GM23338 (cell line): Measurements from ENCODE around the gene GFI1B. TPM values are rescaled to one million over a fixed set of nuclear protein-coding genes. Genes with fewer than 3 reads are reported as not detected.

Source experiments
- ATAC-seq: fragments of 200-7000 bp; cut with Tn5 transposase; 3 replicates; pipeline ENCODE4 v1.9.1; 2020
- DNase-seq: peaks from one replicate; pipeline ENCODE4 v3.0.0-alpha.2; 2015; ENCODE audit warnings: low spot score
- H2AFZ ChIP-seq: fragments of 200-600 bp; sonication (generic); 2 replicates; pipeline ENCODE4 v1.8.0; 2016; ENCODE audit warnings: antibody characterized with exemption, mild to moderate bottlenecking, moderate library complexity
- H3F3A ChIP-seq: fragments of 200-600 bp; sonication (generic); replicated peaks from 2 replicates; pipeline ENCODE4 v1.8.0; 2017; ENCODE audit warnings: antibody characterized with exemption, mixed run types, low read depth
- H3K27ac ChIP-seq: fragments of 200-600 bp; sonication (generic); 2 replicates; pipeline ENCODE4 v1.6.1; 2016; ENCODE audit warnings: low read depth
- H3K27me3 ChIP-seq: fragments of 200-600 bp; sonication (generic); 2 replicates; pipeline ENCODE4 v1.8.0; 2016; ENCODE audit warnings: mild to moderate bottlenecking, mixed run types, moderate library complexity; ENCODE audit not compliant: insufficient read depth
- H3K36me3 ChIP-seq: fragments of 200-600 bp; sonication (generic); 2 replicates; pipeline ENCODE4 v1.8.0; 2016; ENCODE audit warnings: mild to moderate bottlenecking; ENCODE audit not compliant: insufficient read depth
- H3K4me1 ChIP-seq: fragments of 200-600 bp; sonication (generic); 2 replicates; pipeline ENCODE4 v1.8.0; 2016; ENCODE audit warnings: mild to moderate bottlenecking, moderate library complexity; ENCODE audit not compliant: insufficient read depth
- H3K4me2 ChIP-seq: fragments of 200-600 bp; sonication (generic); 2 replicates; pipeline ENCODE4 v1.7.1; 2017; ENCODE audit warnings: mixed run types
- H3K4me3 ChIP-seq: fragments of 200-600 bp; sonication (generic); 2 replicates; pipeline ENCODE4 v1.6.1; 2016; ENCODE audit warnings: mixed run types
- H3K79me2 ChIP-seq: fragments of 200-600 bp; sonication (generic); replicated peaks from 2 replicates; pipeline ENCODE4 v1.8.0; 2017; ENCODE audit warnings: mild to moderate bottlenecking; ENCODE audit not compliant: insufficient read depth
- H3K9me2 ChIP-seq: fragments of 200-600 bp; sonication (generic); 2 replicates; pipeline ENCODE4 v1.8.0; 2017; ENCODE audit not compliant: insufficient read depth
- H4K20me1 ChIP-seq: fragments of 200-600 bp; sonication (generic); replicated peaks from 2 replicates; pipeline ENCODE4 v1.8.0; 2017; ENCODE audit warnings: mild to moderate bottlenecking; ENCODE audit not compliant: insufficient read depth
- H3K27ac Mint-ChIP-seq: 2 replicates; pipeline ENCODE4 v1.8.0; 2020; ENCODE audit warnings: inconsistent platforms, mild to moderate bottlenecking, moderate library complexity, mixed read lengths
- H3K27me3 Mint-ChIP-seq: 3 replicates; pipeline ENCODE4 v1.8.0; 2022; ENCODE audit warnings: low read depth, mild to moderate bottlenecking, moderate library complexity, mixed read lengths, inconsistent platforms; ENCODE audit not compliant: insufficient read depth, poor library complexity
- H3K36me3 Mint-ChIP-seq: 3 replicates; pipeline ENCODE4 v1.8.0; 2021; ENCODE audit warnings: low read depth, mild to moderate bottlenecking, inconsistent platforms, moderate library complexity, mixed read lengths
- H3K4me1 Mint-ChIP-seq: 3 replicates; pipeline ENCODE4 v1.8.0; 2020; ENCODE audit warnings: mild to moderate bottlenecking, inconsistent platforms, mixed read lengths
- H3K4me3 Mint-ChIP-seq: 3 replicates; pipeline ENCODE4 v1.8.0; 2021; ENCODE audit warnings: moderate library complexity, mild to moderate bottlenecking, inconsistent platforms, mixed read lengths
- H3K9me3 Mint-ChIP-seq: 3 replicates; pipeline ENCODE4 v1.8.0; 2020; ENCODE audit warnings: moderate library complexity, mild to moderate bottlenecking, inconsistent platforms, mixed read lengths
- CREB1 ChIP-seq: fragments of 250-450 bp; sonication (Bioruptor Pico); IDR thresholded peaks from 2 replicates; pipeline ENCODE4 v1.5.0; 2020; ENCODE audit warnings: low read depth, mild to moderate bottlenecking, moderate library complexity
- CTCF ChIP-seq, 2 experiments: fragments of 200-600 bp in 1 of 2; sonication (generic) in 1 of 2; conservative IDR thresholded peaks; 2 replicates each; pipeline versions ENCODE4 v1.5.1 to v1.6.1; 2016 to 2017; ENCODE audit warnings: antibody characterized with exemption in 2 of 2, low read depth in 2 of 2, mild to moderate bottlenecking in 2 of 2, moderate library complexity in 1 of 2
- ETS1 ChIP-seq: IDR thresholded peaks from 2 replicates; pipeline ENCODE4 v1.6.1; 2016; ENCODE audit warnings: antibody characterized with exemption
- EZH2 ChIP-seq: fragments of 200-600 bp; sonication (generic); IDR thresholded peaks from one replicate; pipeline ENCODE4 v1.8.0; 2017; ENCODE audit warnings: antibody characterized with exemption, mild to moderate bottlenecking, low read depth; ENCODE audit not compliant: unreplicated experiment
- EZH2phosphoT487 ChIP-seq: fragments of 200-600 bp; sonication (generic); IDR thresholded peaks from one replicate; pipeline ENCODE4 v1.8.1; 2018; ENCODE audit warnings: antibody characterized with exemption; ENCODE audit not compliant: unreplicated experiment
- JUNB ChIP-seq: IDR thresholded peaks from one replicate; pipeline ENCODE4 v1.6.1; 2016; ENCODE audit warnings: antibody characterized with exemption; ENCODE audit not compliant: unreplicated experiment
- NANOG ChIP-seq: IDR thresholded peaks from 2 replicates; pipeline ENCODE4 v1.6.1; 2016; ENCODE audit warnings: antibody characterized with exemption, borderline replicate concordance
- POLR2AphosphoS5 ChIP-seq: IDR thresholded peaks from 2 replicates; pipeline ENCODE4 v1.6.1; 2016; ENCODE audit warnings: antibody characterized with exemption, low read depth
- REST ChIP-seq: IDR thresholded peaks from one replicate; pipeline ENCODE4 v1.6.1; 2018; ENCODE audit warnings: antibody characterized with exemption; ENCODE audit not compliant: unreplicated experiment
- STAT1 ChIP-seq: IDR thresholded peaks from one replicate; pipeline ENCODE4 v1.6.1; 2016; ENCODE audit warnings: antibody characterized with exemption; ENCODE audit not compliant: unreplicated experiment
- ZNF114 ChIP-seq: fragments of 250-450 bp; sonication (Bioruptor Pico); IDR thresholded peaks from 2 replicates; pipeline ENCODE4 v1.5.0; 2020; ENCODE audit warnings: mild to moderate bottlenecking, moderate library complexity
- ZNF331 ChIP-seq: fragments of 250-450 bp; sonication (Bioruptor Pico); IDR thresholded peaks from 2 replicates; pipeline ENCODE4 v1.5.0; 2020; ENCODE audit warnings: low read depth, mild to moderate bottlenecking, moderate library complexity
- ZNF462 ChIP-seq: fragments of 250-450 bp; sonication (Bioruptor Pico); IDR thresholded peaks from 2 replicates; pipeline ENCODE4 v1.5.0; 2020; ENCODE audit warnings: mild to moderate bottlenecking, moderate library complexity
- polyA plus RNA-seq: library from polyadenylated mRNA; unstranded; fragments of >200 nt; fragmentation: Nextera tagmentation; extraction: Ambion mirVana; gene quantifications from 2 replicates; pipeline ENCODE4 v1.2.1, GENCODE V29; 2016
- total RNA-seq: library from RNA; depleted of rRNA; stranded (reverse); fragments of >200 nt; shearing (Covaris generic); gene quantifications from 2 replicates; pipeline ENCODE4 v1.2.3, GENCODE V29; 2014

Gene GFI1B
- total and polyA plus RNA-seq, 2 experiments from 2014 or later, result 0.38 TPM; not detected in 1

- ATAC-seq (no peak), DNase-seq (no peak)
- peaks cover 20% of the 10 kb centered on the region for H3K27me3 Mint-ChIP-seq
- Histone ChIP-seq H3K4me1 (peaks cover 11% of the 10 kb centered on the region; the same call in 1 of the 2 replicates), H3F3A (no peaks in the 10 kb centered on the region), H3K4me3 (no peak overlapping the region), H3K79me2 (no peaks in the 10 kb centered on the region), H4K20me1 (0 out of 2 replicates have a peak, but pooled peaks cover 3% of the 10 kb centered on the region), H3K27ac (no peak overlapping the region), H2AFZ (no peak overlapping the region), H3K36me3 (no peaks in the 10 kb centered on the region), H3K9me2 (no peaks in the 10 kb centered on the region), H3K4me2 (no peak overlapping the region), H3K27me3 (peaks cover 18% of the 10 kb centered on the region)
- H3K27ac Mint-ChIP-seq, result no peak overlapping the region
- peaks cover 13% of the 10 kb centered on the region for H3K4me1 Mint-ChIP-seq
- no peaks in the 10 kb centered on the region for H3K36me3 Mint-ChIP-seq
- TF ChIP-seq EZH2, result no peak
- no peak for TF ChIP-seq CREB1 (CRISPR knock-in tag)
- no peak for TF ChIP-seq NANOG
- no peak for TF ChIP-seq ETS1
- no peak for TF ChIP-seq REST
- TF ChIP-seq POLR2AphosphoS5, result no peak
- no peak for TF ChIP-seq ZNF462 (CRISPR knock-in tag)
- TF ChIP-seq EZH2phosphoT487, result no peak
- no peak for TF ChIP-seq CTCF (conservative IDR thresholded peaks at IDR 0.05; ENCODE audit: low read depth in 2 of 2)
- TF ChIP-seq STAT1, result no peak
- TF ChIP-seq ZNF331 (CRISPR knock-in tag), result no peak
- no peak for TF ChIP-seq JUNB
- no peak for TF ChIP-seq ZNF114 (CRISPR knock-in tag)
- H3K9me3 Mint-ChIP-seq, result no peaks in the 10 kb centered on the region
- H3K4me3 Mint-ChIP-seq, result no peak overlapping the region
Measured at GRCh38 chr9:132982458-132982857, 4.0 kb downstream of the GFI1B start.
